Ecto neural progenitor cell (in vitro differentiated cells): ENCODE results near the gene ZRANB1.

ENCODE experiments used
- DNase-seq: peaks from one replicate; pipeline ENCODE4 v3.0.0-alpha.2; 2018; ENCODE audit warnings: low spot score

Gene ZRANB1

DNA sequence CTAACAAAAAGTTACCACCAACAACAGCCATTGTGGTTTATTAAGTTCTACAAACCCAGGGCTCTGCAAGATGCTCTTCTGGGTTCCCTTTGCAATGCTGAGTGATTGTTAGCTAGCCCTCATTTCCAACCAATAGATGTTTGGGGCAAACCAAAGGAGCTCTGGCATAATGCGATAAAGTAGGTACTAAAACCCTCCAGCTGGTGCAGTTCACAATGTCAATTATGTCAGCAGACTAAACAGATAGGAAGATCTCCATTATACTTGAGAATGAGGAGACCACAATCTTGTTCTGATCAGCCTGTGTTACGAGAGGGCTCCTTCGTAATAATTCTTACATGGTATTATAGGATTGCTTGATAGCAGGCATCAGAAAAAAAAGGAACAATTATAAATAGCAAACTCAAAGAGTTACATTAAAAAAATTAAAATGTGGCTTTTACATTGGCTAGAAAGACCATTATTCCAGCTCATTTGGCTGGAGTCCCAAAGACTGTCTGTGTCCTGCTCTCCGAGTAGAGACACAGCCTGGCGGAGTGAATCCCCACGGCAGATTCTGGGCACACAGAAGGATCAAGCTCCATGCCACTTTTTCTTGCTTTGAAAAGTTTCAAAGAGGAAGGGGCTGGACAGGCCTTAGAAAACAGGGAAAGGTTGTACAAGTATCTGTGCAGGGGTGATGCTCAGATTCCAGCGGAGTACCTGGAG, 93.8 kb downstream of the ZRANB1 start:
- DNase-seq: no peak

DNA sequence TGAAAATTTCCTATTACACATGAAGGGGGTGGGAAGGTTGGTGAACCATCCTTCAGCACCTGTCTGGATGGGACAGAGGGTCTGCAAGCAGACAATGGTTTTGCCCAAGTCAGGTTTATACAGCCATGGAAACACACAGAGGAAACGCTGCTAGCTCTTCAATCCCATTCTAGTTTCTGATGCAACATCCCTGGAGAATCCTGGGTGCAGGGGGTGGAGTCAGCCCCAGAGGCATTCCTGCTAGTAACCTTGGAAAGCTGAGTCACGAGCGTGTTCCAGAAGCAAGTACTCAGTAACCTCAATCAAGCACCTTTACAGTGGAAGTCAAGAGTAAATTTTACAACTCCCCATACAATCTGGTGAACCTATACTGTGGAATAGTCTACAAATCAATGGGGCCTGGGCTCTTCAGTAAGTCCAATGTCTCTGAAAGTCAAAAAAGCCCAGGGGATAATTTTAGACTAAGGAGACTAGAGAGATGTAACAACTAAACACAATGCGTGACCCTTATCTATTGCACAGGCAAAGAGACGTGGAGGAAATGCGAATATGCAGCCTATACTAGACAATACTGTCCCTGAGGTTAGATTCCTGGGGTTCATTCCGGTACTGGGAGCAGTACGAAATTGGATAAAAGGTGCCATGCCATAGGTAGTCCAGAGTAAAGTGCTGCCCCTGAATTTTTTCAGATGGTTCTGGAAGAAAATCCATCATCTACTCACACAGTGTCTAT, 95.4 kb downstream of the ZRANB1 start:
- DNase-seq: no peak
